Stomach smooth muscle (tissue), 2 donors: ENCODE data around the gene CLDN20.

ENCODE experiments used
- H3K27ac ChIP-seq: one replicate; pipeline ENCODE4 v1.7.0; 2013; ENCODE audit warnings: mild to moderate bottlenecking, low read length, inconsistent platforms
- H3K27me3 ChIP-seq, 2 donors: one replicate each; pipeline ENCODE4 v1.7.0; 2013; ENCODE audit warnings: low read length in 2 of 2; ENCODE audit not compliant: insufficient read depth in 2 of 2, control insufficient read depth in 1 of 2
- H3K36me3 ChIP-seq, 2 donors: one replicate each; pipeline ENCODE4 v1.7.0; 2013; ENCODE audit warnings: low read length in 2 of 2; ENCODE audit not compliant: control insufficient read depth in 2 of 2, insufficient read depth in 2 of 2
- H3K4me1 ChIP-seq: one replicate; pipeline ENCODE4 v1.7.0; 2013; ENCODE audit warnings: low read length; ENCODE audit not compliant: control insufficient read depth, insufficient read depth
- H3K4me3 ChIP-seq, 2 donors: one replicate each; pipeline ENCODE4 v1.7.0; 2013; ENCODE audit warnings: low read length in 2 of 2
- H3K9ac ChIP-seq, 2 donors: one replicate each; pipeline ENCODE4 v1.7.0; 2013; ENCODE audit warnings: low read length in 2 of 2, mild to moderate bottlenecking in 1 of 2
- H3K9me3 ChIP-seq, 2 donors: one replicate each; pipeline ENCODE4 v1.7.0; 2013; ENCODE audit warnings: low read length in 2 of 2; ENCODE audit not compliant: control insufficient read depth in 2 of 2
- donor health status: healthy.
- donor health status: Pancreatic carcinoma.

Gene CLDN20

GRCh38 chr6:155324993-155325392 is 61.2 kb downstream of the CLDN20 start:
- H3K27me3 ChIP-seq = no peaks in the 10 kb centered on the region
- no peaks in the 10 kb centered on the region for H3K4me1 ChIP-seq
- no peak overlapping the region for H3K4me3 ChIP-seq
- H3K9me3 ChIP-seq = no peaks in the 10 kb centered on the region
- no peak overlapping the region for H3K9ac ChIP-seq
- no peak overlapping the region for H3K27ac ChIP-seq
- no peaks in the 10 kb centered on the region for H3K36me3 ChIP-seq

- Histone ChIP-seq H3K4me3 (no peak overlapping the region), H3K9me3 (no peaks in the 10 kb centered on the region), H3K27ac (no peak overlapping the region), H3K4me1 (no peaks in the 10 kb centered on the region), H3K36me3 (no peaks in the 10 kb centered on the region), H3K9ac (no peak overlapping the region), H3K27me3 (no peaks in the 10 kb centered on the region)
Measured at GRCh38 chr6:155325700-155326516, 62.1 kb downstream of the CLDN20 start.
